Measurements from ENCODE around the gene PSMB9. TPM values are rescaled to one million over a fixed set of nuclear protein-coding genes. Genes with fewer than 3 reads are reported as not detected.

Gene PSMB9
- total and polyA plus RNA-seq, 9 of the 15 experiments (the other 6 are each of a cell fraction or from before 2014, with no cell fraction given), result 1.1 to 3.7 (median 2.4) TPM

DNA sequence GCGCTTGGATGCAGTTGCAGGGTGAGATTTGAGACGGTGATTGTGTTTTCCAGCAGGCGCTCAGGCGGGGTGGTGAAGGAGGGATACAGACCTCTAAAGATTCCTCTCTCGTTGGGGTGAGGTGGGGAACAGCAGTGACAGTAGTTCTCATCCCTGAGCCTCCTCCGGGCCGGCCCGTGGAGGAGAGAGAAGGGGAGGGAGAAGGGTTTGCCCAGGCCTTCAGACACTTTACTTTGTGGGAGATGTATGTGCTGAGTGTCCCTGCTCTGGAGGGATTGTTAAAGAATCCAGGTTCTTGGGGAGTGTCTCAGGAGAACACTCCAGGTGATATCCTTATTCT, 41.0 kb downstream of the PSMB9 start:
- CTCF ChIA-PET (ENCODE audit: low intra/inter-chr PET ratio), result no interaction called here
- Histone ChIP-seq H3K9ac (ENCODE audit: insufficient read depth in 1 of 2, low read depth in 2 of 2, low read length in 2 of 2) (no peak overlapping the region), H3K4me3 (no peak overlapping the region), H2AFZ (ENCODE audit: low read depth, low read length) (no peak overlapping the region), H3K27me3 (ENCODE audit: control insufficient read depth in 2 of 2, insufficient read depth in 2 of 2, low read length in 2 of 2) (peaks cover 40 to 41% of the 10 kb centered on the region in 2 experiments), H3K4me2 (ENCODE audit: insufficient read depth, low read length) (no peak overlapping the region), H3K4me1 (replicated peaks in 1 of 2; ENCODE audit: control insufficient read depth in 2 of 2, insufficient read depth in 2 of 2, low read length in 2 of 2) (peaks cover 0 to 8% of the 10 kb centered on the region in 2 experiments; a peak in 2 of 5 replicates), H3K27ac (ENCODE audit: extremely low read depth, low read depth, low read length) (no peak overlapping the region), H4K20me1 (replicated peaks; ENCODE audit: control insufficient read depth, insufficient read depth, low read length) (no peaks in the 10 kb centered on the region), H3K9me3 (replicated peaks; ENCODE audit: control insufficient read depth, insufficient read depth, low read depth, low read length) (no peaks in the 10 kb centered on the region), H3K9me1 (ENCODE audit: control insufficient read depth, insufficient read depth, low read length) (no peaks in the 10 kb centered on the region), H3K79me2 (ENCODE audit: control insufficient read depth, insufficient read depth, low read length) (no peaks in the 10 kb centered on the region), H3K36me3 (ENCODE audit: control insufficient read depth, insufficient read depth, low read length) (no peaks in the 10 kb centered on the region)
- FAIRE-seq, result no peak
- DNase-seq (ENCODE audit: extremely low read depth in 1 of 4, low spot score in 3 of 4), result no peak
- no peak for TF ChIP-seq TAF7 (tag; IDR thresholded peaks at IDR 0.05)
- no peak for TF ChIP-seq NCOA2 (IDR thresholded peaks at IDR 0.05; ENCODE audit: partially characterized antibody in 2 of 2)
- in situ Hi-C loops (cut with MboI) (no loop called here), intact Hi-C loops (cut with micrococcal nuclease) (no loop called here)
- ATAC-seq, result no peak
- 7% methylated on average over 8 of the region's 8 CpGs for WGBS (ENCODE audit: insufficient coverage, low coverage, missing lambda C conversion rate)
- POLR2A ChIA-PET, result interaction anchor here (0.8 to 0.9 kb wide), 2 partner anchors 77 to 79 kb away, joined by 4 read pairs; no protein-coding TSS in a partner anchor
- no TSS peak for BruUV-seq (replicated peaks)

DNA sequence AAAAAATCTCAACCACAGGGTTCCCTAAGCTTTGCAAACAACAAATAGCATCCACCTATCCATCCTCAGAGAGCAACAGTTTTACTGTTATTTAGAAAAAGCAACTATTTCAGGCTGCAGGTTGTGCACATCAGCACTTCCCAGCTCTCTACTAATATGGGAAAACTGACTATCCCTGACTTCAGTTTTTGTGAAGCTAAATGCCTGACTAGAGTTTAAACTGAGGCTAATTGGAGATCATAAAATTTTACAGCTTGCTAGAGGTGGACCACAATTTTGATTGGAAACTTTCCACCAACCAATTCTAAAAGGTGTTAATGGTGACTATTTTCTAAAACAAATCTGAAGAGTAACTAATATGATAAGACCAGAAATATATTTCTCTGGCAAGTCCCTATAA, 50.0 kb downstream of the PSMB9 start:
- no peak overlapping the region for H3K4me3 ChIP-seq
- no TSS peak for BruUV-seq (replicated peaks)
- H4K20me1 ChIP-seq (replicated peaks; ENCODE audit: control insufficient read depth, insufficient read depth, low read length), result no peaks in the 10 kb centered on the region
- peaks cover 4 to 5% of the 10 kb centered on the region in 2 experiments; a peak in 2 of 5 replicates for H3K27me3 ChIP-seq (ENCODE audit: control insufficient read depth in 2 of 2, insufficient read depth in 2 of 2, low read length in 2 of 2)
- no peak overlapping the region for H2AFZ ChIP-seq (ENCODE audit: low read depth, low read length)
- DNase-seq (ENCODE audit: extremely low read depth in 1 of 4, low spot score in 3 of 4), result no peak
- ChIA-PET CTCF (ENCODE audit: low intra/inter-chr PET ratio) (no interaction called here), POLR2A (interaction anchor here (0.6 to 3.3 kb wide), 6 partner anchors 10 to 80 kb away, joined by 3 to 20 read pairs (median 4); partner anchors contain the start of gene TAP1)
- no peak for TF ChIP-seq HMGN3 (IDR thresholded peaks at IDR 0.05; ENCODE audit: borderline replicate concordance, extremely low read depth, insufficient read length, low read depth, low read length)
- TF ChIP-seq HDAC8 (tag; IDR thresholded peaks at IDR 0.05), result no peak
- no peak for TF ChIP-seq NUFIP1 (IDR thresholded peaks at IDR 0.05; ENCODE audit: partially characterized antibody)
- TF ChIP-seq, protein P1, sequence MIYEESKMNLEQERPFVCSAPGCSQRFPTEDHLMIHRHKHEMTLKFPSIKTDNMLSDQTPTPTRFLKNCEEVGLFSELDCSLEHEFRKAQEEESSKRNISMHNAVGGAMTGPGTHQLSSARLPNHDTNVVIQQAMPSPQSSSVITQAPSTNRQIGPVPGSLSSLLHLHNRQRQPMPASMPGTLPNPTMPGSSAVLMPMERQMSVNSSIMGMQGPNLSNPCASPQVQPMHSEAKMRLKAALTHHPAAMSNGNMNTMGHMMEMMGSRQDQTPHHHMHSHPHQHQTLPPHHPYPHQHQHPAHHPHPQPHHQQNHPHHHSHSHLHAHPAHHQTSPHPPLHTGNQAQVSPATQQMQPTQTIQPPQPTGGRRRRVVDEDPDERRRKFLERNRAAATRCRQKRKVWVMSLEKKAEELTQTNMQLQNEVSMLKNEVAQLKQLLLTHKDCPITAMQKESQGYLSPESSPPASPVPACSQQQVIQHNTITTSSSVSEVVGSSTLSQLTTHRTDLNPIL (CRISPR knock-in tag; IDR thresholded peaks at IDR 0.05), result no peak
- TF ChIP-seq, protein P2, sequence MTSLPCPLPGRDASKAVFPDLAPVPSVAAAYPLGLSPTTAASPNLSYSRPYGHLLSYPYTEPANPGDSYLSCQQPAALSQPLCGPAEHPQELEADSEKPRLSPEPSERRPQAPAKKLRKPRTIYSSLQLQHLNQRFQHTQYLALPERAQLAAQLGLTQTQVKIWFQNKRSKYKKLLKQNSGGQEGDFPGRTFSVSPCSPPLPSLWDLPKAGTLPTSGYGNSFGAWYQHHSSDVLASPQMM (CRISPR knock-in tag; IDR thresholded peaks at IDR 0.05), result no peak
- no peak for TF ChIP-seq NRF1 (conservative IDR thresholded peaks at IDR 0.05 in 1 of 2, IDR thresholded peaks at IDR 0.05 in 1 of 2)
- TF ChIP-seq, protein P3, sequence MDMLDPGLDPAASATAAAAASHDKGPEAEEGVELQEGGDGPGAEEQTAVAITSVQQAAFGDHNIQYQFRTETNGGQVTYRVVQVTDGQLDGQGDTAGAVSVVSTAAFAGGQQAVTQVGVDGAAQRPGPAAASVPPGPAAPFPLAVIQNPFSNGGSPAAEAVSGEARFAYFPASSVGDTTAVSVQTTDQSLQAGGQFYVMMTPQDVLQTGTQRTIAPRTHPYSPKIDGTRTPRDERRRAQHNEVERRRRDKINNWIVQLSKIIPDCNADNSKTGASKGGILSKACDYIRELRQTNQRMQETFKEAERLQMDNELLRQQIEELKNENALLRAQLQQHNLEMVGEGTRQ (CRISPR knock-in tag; IDR thresholded peaks at IDR 0.05), result no peak
- TF ChIP-seq ZBTB1 (CRISPR knock-in tag; IDR thresholded peaks at IDR 0.05; ENCODE audit: borderline replicate concordance, low read depth), result no peak
- no peak for TF ChIP-seq ZNF707 (CRISPR knock-in tag; conservative IDR thresholded peaks at IDR 0.05)
- no peak for TF ChIP-seq SAP30 (IDR thresholded peaks at IDR 0.05; ENCODE audit: borderline replicate concordance, insufficient read depth, low read depth, low read length, poor library complexity, severe bottlenecking)
- TF ChIP-seq NFE2 (IDR thresholded peaks at IDR 0.05; ENCODE audit: low read depth), result no peak
- no peak for TF ChIP-seq ZNF232 (CRISPR knock-in tag; IDR thresholded peaks at IDR 0.05)
- intact Hi-C loops (cut with micrococcal nuclease), result no loop called here
- H3K36me3 ChIP-seq (ENCODE audit: control insufficient read depth, insufficient read depth, low read length), result no peaks in the 10 kb centered on the region
- FAIRE-seq, result no peak
- no peak overlapping the region for H3K9ac ChIP-seq (ENCODE audit: insufficient read depth in 1 of 2, low read depth in 2 of 2, low read length in 2 of 2)
- H3K27ac ChIP-seq (ENCODE audit: extremely low read depth, low read depth, low read length), result no peak overlapping the region
- H3K79me2 ChIP-seq (ENCODE audit: control insufficient read depth, insufficient read depth, low read length), result no peaks in the 10 kb centered on the region
- no peaks in the 10 kb centered on the region for H3K9me3 ChIP-seq (replicated peaks; ENCODE audit: control insufficient read depth, insufficient read depth, low read depth, low read length)
- no peaks in the 10 kb centered on the region for H3K9me1 ChIP-seq (ENCODE audit: control insufficient read depth, insufficient read depth, low read length)
- H3K4me1 ChIP-seq (replicated peaks in 1 of 2; ENCODE audit: control insufficient read depth in 2 of 2, insufficient read depth in 2 of 2, low read length in 2 of 2), result no peaks in the 10 kb centered on the region
- ATAC-seq, result no peak
- no peak overlapping the region for H3K4me2 ChIP-seq (ENCODE audit: insufficient read depth, low read length)
- in situ Hi-C loops (cut with MboI), result no loop called here

All from K562 (cell line).